Tibial nerve (tissue), 4 donors: Measurements from ENCODE around the gene QSOX2. TPM values are rescaled to one million over a fixed set of nuclear protein-coding genes. Genes with fewer than 3 reads are reported as not detected.

ENCODE experiments used
- DNase-seq, 2 donors: peaks; one replicate each; pipeline ENCODE4 v3.0.0-alpha.2; 2019; ENCODE audit warnings: low spot score in 2 of 2
- H3K27ac ChIP-seq, 4 donors: fragments of 200-600 bp; sonication (generic) in 3 of 4; one replicate each; pipeline ENCODE4 v1.5.1; 2017 to 2019; ENCODE audit warnings: mild to moderate bottlenecking in 1 of 4
- H3K27me3 ChIP-seq, 2 donors: fragments of 200-600 bp; sonication (generic) in 1 of 2; one replicate each; pipeline versions ENCODE4 v1.5.1 to v1.6.0; 2017 to 2019
- H3K36me3 ChIP-seq, 3 donors: fragments of 200-600 bp; sonication (generic); one replicate each; pipeline ENCODE4 v1.5.1; 2018 to 2019
- H3K4me1 ChIP-seq, 4 donors: fragments of 200-600 bp; sonication (generic) in 3 of 4; one replicate each; pipeline ENCODE4 v1.5.1; 2017 to 2019
- H3K4me3 ChIP-seq, 4 donors: fragments of 200-600 bp; sonication (generic) in 3 of 4; one replicate each; pipeline ENCODE4 v1.5.1; 2017 to 2019; ENCODE audit warnings: mild to moderate bottlenecking in 1 of 4, moderate library complexity in 1 of 4
- H3K9me3 ChIP-seq, 4 donors: fragments of 200-600 bp; sonication (generic) in 3 of 4; one replicate each; pipeline ENCODE4 v1.5.1; 2017 to 2019
- EP300 ChIP-seq, 2 donors: sonication (generic); formaldehyde crosslinking; IDR thresholded peaks; one replicate each; pipeline ENCODE4 v1.6.1; 2017; ENCODE audit warnings: antibody characterized with exemption in 2 of 2, mild to moderate bottlenecking in 1 of 2
- POLR2A ChIP-seq, 2 donors: fragments of 450-650 bp; IDR thresholded peaks; one replicate each; pipeline ENCODE4 v1.6.1; 2017; ENCODE audit warnings: antibody characterized with exemption in 2 of 2, mild to moderate bottlenecking in 2 of 2, moderate library complexity in 2 of 2
- WGBS, 2 donors: methylation state at CpG; one replicate each; pipeline ENCODE4 v1.1.5; 2018; 5-methylcytosine and 5-hydroxymethylcytosine counted together
- total RNA-seq, 4 donors: library from RNA; depleted of rRNA; stranded (reverse); fragments of >200 nt; gene quantifications; one replicate each; pipeline ENCODE4 v1.1.0, GENCODE V29; 2016
- TF ChIP-seq, protein P1 (sequence below), 5 experiments: fragments of 200-600 bp in 3 of 5; fragments of 450-650 bp in 2 of 5; sonication (generic) in 3 of 5; IDR thresholded peaks; one replicate each; pipeline ENCODE4 v1.5.1; 2016 to 2019; ENCODE audit warnings: antibody characterized with exemption in 5 of 5, mild to moderate bottlenecking in 3 of 5, moderate library complexity in 2 of 5

The QSOX2 gene
- total RNA-seq, 4 donors from 2014 or later: 10.2 to 16.8 (median 11.8) TPM

DNA sequence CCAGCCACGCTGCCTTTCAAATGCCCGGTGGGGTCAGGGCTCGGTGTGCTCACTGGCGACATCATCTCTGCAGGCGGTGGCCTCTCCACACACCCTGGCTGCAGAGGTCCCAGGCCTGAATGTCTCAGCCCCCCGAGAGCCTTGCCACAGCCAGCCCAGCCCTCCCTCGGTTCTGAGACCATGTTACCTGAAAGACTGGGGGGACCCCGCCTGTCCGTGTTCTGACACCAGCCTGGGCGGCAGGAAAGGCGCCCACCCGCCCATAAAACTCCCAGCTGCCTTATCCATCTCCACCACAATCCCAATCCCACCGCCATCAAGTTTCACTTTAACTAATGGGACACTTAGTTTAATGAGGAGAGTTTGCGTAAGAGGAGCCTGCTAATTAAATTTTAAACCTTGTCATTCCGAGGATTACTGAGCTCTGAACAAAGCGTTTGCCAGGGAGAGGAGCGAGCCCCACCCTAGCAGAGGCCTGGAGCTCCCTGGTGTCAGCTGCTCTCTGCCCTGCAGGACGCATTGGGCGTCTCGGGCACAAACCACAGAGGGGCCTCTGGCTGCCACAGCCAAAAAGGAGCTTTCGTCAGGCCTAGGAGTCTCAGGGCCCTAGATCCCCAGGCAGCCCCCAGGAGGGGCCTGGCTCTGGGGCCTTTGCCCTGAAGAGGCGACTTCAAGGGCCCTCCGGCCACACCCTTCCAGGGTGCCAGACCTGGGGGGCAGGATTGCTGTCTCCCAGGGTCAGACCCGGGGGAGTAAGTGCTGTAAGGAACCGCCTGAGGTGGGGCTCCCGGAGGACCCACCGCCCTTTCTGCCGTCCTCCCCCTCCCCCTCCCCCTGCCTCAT is 56.0 kb downstream of the QSOX2 start:
- H3K4me1 ChIP-seq: peaks cover 0 to 22% (median 0%) of the 10 kb centered on the region in 4 donors
- H3K27ac ChIP-seq: no peak overlapping the region
- H3K4me3 ChIP-seq: no peak overlapping the region
- no peaks in the 10 kb centered on the region for H3K9me3 ChIP-seq
- peaks cover 0 to 86% of the 10 kb centered on the region in 2 donors for H3K27me3 ChIP-seq
- DNase-seq: no peak
- H3K36me3 ChIP-seq: no peaks in the 10 kb centered on the region
- no peak for TF ChIP-seq POLR2A (IDR thresholded peaks at IDR 0.05)
- WGBS, 2 donors: 26 to 29% methylated on average over 18 to 25 of the region's 28 CpGs

DNA sequence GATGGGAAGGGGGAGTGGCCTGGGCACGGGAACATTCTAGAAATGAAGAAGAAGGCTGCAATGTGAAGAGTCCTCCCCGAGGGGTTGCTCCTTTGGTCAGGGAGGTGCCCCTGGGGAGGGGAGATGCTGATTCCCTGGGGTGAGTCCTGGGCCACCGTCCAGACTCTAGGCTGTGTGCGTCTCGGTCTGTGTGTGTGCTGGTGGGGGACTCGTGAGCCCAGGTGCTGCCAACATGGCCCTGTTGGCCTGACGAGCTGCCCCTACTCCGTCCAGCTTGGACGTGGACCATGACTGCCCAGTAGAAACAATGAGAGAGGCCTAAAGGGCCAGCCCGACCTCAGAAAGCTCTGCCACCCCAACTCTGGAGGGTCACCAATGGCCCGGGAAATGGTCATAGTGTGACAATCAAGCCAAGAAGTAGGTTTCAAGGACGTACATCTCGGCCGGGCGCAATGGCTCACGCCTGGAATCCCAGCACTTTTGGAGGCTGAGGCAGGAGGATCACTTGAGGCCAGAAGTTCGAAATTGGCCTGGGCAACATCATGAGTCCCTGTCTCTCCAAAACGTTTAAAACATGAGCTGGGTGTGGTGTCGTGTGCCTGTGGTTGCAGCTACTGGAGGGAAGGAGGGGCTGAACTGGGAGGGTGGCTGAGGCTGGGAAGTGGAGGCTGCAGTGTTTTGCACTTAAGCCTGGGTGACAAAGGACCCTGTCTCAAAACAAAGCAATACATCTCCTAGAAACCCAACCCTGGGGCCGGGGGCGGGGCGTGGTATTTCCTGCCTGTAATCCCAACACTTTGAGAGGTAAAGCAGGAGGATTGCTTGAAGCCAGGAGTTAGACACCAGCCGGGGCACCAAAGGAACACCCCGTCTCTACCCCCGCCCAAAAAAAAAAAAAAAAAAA is 57.7 kb downstream of the QSOX2 start:
- H3K36me3 ChIP-seq: no peaks in the 10 kb centered on the region
- no peak overlapping the region for H3K4me3 ChIP-seq
- WGBS, 2 donors: 60 to 64% methylated on average over 19 to 22 of the region's 25 CpGs
- peaks cover 0 to 11% (median 0%) of the 10 kb centered on the region in 4 donors for H3K4me1 ChIP-seq
- H3K9me3 ChIP-seq: no peaks in the 10 kb centered on the region
- TF ChIP-seq EP300 (IDR thresholded peaks at IDR 0.05): no peak
- no peak for TF ChIP-seq POLR2A (IDR thresholded peaks at IDR 0.05)
- TF ChIP-seq, protein P1, sequence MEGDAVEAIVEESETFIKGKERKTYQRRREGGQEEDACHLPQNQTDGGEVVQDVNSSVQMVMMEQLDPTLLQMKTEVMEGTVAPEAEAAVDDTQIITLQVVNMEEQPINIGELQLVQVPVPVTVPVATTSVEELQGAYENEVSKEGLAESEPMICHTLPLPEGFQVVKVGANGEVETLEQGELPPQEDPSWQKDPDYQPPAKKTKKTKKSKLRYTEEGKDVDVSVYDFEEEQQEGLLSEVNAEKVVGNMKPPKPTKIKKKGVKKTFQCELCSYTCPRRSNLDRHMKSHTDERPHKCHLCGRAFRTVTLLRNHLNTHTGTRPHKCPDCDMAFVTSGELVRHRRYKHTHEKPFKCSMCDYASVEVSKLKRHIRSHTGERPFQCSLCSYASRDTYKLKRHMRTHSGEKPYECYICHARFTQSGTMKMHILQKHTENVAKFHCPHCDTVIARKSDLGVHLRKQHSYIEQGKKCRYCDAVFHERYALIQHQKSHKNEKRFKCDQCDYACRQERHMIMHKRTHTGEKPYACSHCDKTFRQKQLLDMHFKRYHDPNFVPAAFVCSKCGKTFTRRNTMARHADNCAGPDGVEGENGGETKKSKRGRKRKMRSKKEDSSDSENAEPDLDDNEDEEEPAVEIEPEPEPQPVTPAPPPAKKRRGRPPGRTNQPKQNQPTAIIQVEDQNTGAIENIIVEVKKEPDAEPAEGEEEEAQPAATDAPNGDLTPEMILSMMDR (IDR thresholded peaks at IDR 0.05): no peak
- no peak for DNase-seq
- no peak overlapping the region for H3K27ac ChIP-seq
- peaks cover 0 to 87% of the 10 kb centered on the region in 2 donors for H3K27me3 ChIP-seq

DNA sequence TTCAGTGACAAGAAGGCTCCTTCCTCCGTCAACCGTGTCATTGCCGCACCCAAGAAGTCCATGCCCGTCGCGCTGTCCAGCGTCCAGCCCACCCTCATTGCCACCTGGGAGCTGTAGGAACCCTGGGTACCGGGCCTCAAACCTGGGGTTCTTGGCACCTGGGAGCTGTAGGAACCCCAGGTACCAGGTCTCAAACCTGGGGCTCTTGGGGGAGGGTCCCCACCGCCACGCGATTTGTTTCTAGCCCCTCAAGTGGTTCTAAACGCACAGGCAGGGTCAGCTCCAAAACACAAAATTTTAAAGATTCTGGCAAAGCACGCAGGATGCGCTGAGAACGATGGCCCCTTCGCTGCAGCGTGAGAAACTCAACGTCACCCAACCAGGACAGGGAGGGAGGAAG is 58.4 kb downstream of the QSOX2 start:
- no peak overlapping the region for H3K27ac ChIP-seq
- H3K4me1 ChIP-seq: peaks cover 0 to 3% (median 0%) of the 10 kb centered on the region in 4 donors
- 88 to 92% methylated on average over 18 of the region's 18 CpGs for WGBS, 2 donors
- no peak overlapping the region for H3K4me3 ChIP-seq
- H3K9me3 ChIP-seq: no peaks in the 10 kb centered on the region
- no peak for TF ChIP-seq POLR2A (IDR thresholded peaks at IDR 0.05)
- TF ChIP-seq, protein P1 (IDR thresholded peaks at IDR 0.05): no peak
- TF ChIP-seq EP300 (IDR thresholded peaks at IDR 0.05): no peak
- no peak for DNase-seq
- H3K36me3 ChIP-seq: no peaks in the 10 kb centered on the region
- peaks cover 0 to 87% of the 10 kb centered on the region in 2 donors for H3K27me3 ChIP-seq

- Histone ChIP-seq H3K9me3 (no peaks in the 10 kb centered on the region), H3K27me3 (peaks cover 0 to 82% of the 10 kb centered on the region in 2 donors), H3K4me1 (no peaks in the 10 kb centered on the region), H3K36me3 (no peaks in the 10 kb centered on the region), H3K27ac (no peak overlapping the region), H3K4me3 (no peak overlapping the region)
- TF ChIP-seq POLR2A (IDR thresholded peaks at IDR 0.05) (no peak), EP300 (IDR thresholded peaks at IDR 0.05) (no peak)
- TF ChIP-seq, protein P1 (IDR thresholded peaks at IDR 0.05): no peak
- WGBS, 2 donors: 69 to 81% methylated on average over 14 of the region's 14 CpGs
- DNase-seq: no peak
Observed at GRCh38 chr9:136186386-136186785, 59.2 kb downstream of the QSOX2 start.

- no peak for DNase-seq
- no peak overlapping the region for H3K27ac ChIP-seq
- TF ChIP-seq POLR2A (IDR thresholded peaks at IDR 0.05) (no peak), EP300 (IDR thresholded peaks at IDR 0.05) (no peak)
- TF ChIP-seq, protein P1 (IDR thresholded peaks at IDR 0.05): no peak
- no peaks in the 10 kb centered on the region for H3K4me1 ChIP-seq
- H3K4me3 ChIP-seq: no peak overlapping the region
- no peaks in the 10 kb centered on the region for H3K36me3 ChIP-seq
- WGBS, 2 donors: 51 to 56% methylated on average over 23 to 26 of the region's 32 CpGs
- H3K9me3 ChIP-seq: no peaks in the 10 kb centered on the region
- H3K27me3 ChIP-seq: peaks cover 0 to 76% of the 10 kb centered on the region in 2 donors
Observed at GRCh38 chr9:136185596-136186366, 59.8 kb downstream of the QSOX2 start.
